H54 (cell line): Measurements from ENCODE around the gene MMP20.
A peak's percentile ranks its signal among the peaks of the same experiment; 100 is the strongest.

ENCODE experiments used
- DNase-seq: peaks from one replicate; pipeline ENCODE4 v3.0.0; 2011; ENCODE audit warnings: low spot score, mixed read lengths; ENCODE audit not compliant: insufficient read length
- FAIRE-seq: peaks from 3 replicates; lab custom pipeline; 2011; peaks lifted over from hg19 to GRCh38; lab: Jason Lieb, UNC
- POLR2A ChIP-seq: IDR thresholded peaks from 2 replicates; pipeline ENCODE4 v1.6.1; 2011; ENCODE audit warnings: low read depth, mild to moderate bottlenecking, low read length

Gene MMP20

GRCh38 chr11:102615077-102615893 is 9.8 kb downstream of the MMP20 start:
- TF ChIP-seq POLR2A, result no peak
- DNase-seq (no peak), FAIRE-seq (no peak)

DNA sequence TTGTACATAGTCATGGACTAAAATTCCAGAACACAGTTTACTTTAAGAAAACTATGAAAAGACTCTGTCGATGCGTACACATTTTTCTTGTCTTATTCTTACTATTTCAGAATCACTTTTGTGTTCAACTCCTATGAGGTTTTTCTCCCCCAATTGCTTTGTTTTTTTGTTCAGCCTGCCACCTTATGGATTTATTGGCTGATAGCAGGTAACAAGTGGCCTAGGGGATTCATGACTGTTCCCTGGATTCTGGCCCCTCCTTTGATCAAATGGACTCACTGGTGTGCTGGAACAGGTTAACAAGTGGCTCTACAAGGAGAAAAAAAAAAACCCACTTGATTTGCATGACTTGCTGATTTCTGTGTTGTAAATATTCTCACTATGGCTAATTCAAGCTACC is 10.6 kb downstream of the MMP20 start:
- DNase-seq, result no peak
- no peak for TF ChIP-seq POLR2A
- FAIRE-seq, result no peak

DNA sequence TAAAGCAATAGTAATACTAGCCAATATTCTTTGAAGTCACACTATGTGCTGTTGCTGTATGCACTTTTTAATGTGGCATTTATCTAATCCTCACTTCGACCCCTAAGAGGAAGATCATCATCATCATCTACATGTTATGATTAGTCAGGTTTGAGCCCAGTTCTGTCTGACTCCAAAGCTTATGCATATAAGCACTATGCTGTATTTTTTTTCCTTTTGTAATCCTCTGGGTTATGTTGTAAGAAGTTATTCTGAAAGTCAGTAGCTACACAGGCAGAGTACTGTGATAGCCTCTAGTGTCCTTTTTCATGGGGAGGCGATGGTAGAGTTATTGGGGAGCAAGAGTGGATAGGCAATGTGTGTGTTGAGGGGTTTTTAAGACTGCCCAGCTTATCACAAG is 11.1 kb downstream of the MMP20 start:
- no peak for TF ChIP-seq POLR2A
- FAIRE-seq, result no peak

GRCh38 chr11:102613450-102613849 is 11.7 kb downstream of the MMP20 start:
- no peak for TF ChIP-seq POLR2A
- DNase-seq (no peak), FAIRE-seq (no peak)

More for the DNA sequence above, 11.1 kb downstream of the MMP20 start:
- DNase-seq, result no peak

DNA sequence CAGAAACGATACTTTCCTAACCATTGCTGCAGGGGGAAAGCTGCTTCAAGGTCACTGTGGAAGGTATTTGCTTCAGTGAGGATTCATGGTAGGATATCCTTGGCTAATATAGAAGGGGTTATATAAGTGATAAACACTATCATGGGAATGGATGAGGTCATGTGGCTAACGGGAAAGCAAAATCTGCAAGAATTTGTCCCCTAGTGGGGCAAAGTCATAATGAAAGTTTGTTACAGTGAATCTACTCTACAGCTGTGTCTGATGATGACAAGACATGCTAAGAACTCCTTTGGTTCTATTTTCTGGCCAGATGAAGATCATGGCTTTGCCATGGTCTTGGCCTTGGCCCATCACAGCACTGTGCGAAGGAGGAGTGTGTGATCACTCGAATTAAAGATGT is 13.8 kb downstream of the MMP20 start:
- no peak for TF ChIP-seq POLR2A
- DNase-seq (no peak), FAIRE-seq (no peak)

- DNase-seq (no peak), FAIRE-seq (no peak)
- TF ChIP-seq POLR2A, result no peak
Observed at GRCh38 chr11:102610200-102610599, 14.9 kb downstream of the MMP20 start.

- no peak for FAIRE-seq
- no peak for TF ChIP-seq POLR2A
- no peak for DNase-seq
Observed at GRCh38 chr11:102608699-102609098, 16.4 kb downstream of the MMP20 start.

GRCh38 chr11:102604875-102605274 is 20.3 kb downstream of the MMP20 start:
- FAIRE-seq, result no peak
- TF ChIP-seq POLR2A, result no peak
- DNase-seq, result no peak

- DNase-seq (no peak), FAIRE-seq (no peak)
- TF ChIP-seq POLR2A, result no peak
Observed at GRCh38 chr11:102604011-102604410, 21.1 kb downstream of the MMP20 start.

DNA sequence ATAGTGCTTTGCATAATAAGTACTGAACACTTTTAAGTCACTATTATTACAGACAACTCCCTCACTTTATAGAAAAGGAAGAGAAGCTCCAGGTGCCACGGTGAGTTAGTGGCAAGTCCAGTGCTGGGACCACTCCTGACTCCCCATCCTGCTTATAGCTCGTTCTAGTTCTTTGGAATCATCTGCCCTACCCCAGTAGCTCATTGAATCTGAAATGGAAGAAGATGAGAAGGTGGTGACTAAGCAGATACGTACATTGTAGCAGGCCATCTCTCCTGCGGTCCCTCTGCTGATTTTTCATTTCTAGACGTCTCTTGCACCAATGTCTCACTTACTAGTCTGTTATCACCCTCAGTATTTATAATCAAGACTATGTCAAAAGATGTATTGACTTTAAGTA is 21.6 kb downstream of the MMP20 start:
- DNase-seq (no peak), FAIRE-seq (peak; percentile 75)
- no peak for TF ChIP-seq POLR2A

- peak; percentile 6 for DNase-seq
- TF ChIP-seq POLR2A, result no peak
- peak; percentile 76 for FAIRE-seq
Observed at GRCh38 chr11:102603091-102603490, 22.0 kb downstream of the MMP20 start.

DNA sequence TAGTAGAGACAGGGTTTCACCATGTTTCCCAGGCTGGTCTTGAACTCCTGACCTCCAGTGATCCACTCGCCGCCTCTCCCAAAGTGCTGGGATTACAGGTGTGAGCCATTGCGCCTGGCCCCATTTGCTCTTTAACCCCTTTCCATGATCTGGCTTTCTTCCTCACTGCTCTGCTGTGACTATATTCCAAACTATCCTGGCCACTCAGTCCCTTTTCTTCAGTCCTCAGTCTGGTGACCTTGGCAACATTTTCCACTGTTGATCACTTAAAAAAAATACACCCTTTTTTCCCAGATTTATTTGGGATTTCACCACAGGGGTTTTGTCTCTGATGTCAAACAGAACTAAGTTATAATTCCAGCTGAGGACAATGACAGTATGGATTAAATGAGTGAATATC is 24.5 kb downstream of the MMP20 start:
- DNase-seq, result no peak
- no peak for FAIRE-seq
- no peak for TF ChIP-seq POLR2A

GRCh38 chr11:102599642-102600261 is 25.4 kb downstream of the MMP20 start:
- DNase-seq, result peak; percentile 5
- FAIRE-seq, result peak; percentile 87
- TF ChIP-seq POLR2A, result no peak

GRCh38 chr11:102598272-102598671 is 26.9 kb downstream of the MMP20 start:
- TF ChIP-seq POLR2A, result no peak
- FAIRE-seq (no peak), DNase-seq (no peak)

- no peak for FAIRE-seq
- no peak for DNase-seq
Observed at GRCh38 chr11:102596578-102596977, 28.6 kb downstream of the MMP20 start.

More at GRCh38 chr11:102596578-102596977, 28.6 kb downstream of the MMP20 start:
- TF ChIP-seq POLR2A, result no peak
